AG09319 (cell line): ENCODE data around the gene C20orf144.

Experiments used
- DNase-seq: peaks from one replicate; pipeline ENCODE4 v3.0.0-alpha.2; 2010; ENCODE audit warnings: low read depth; ENCODE audit errors: extremely low read depth
- CTCF ChIP-seq: IDR thresholded peaks from 2 replicates; pipeline ENCODE4 v1.5.1; 2011; ENCODE audit warnings: low read depth, mild to moderate bottlenecking, inconsistent platforms, low read length, moderate library complexity

C20orf144 gene

DNA sequence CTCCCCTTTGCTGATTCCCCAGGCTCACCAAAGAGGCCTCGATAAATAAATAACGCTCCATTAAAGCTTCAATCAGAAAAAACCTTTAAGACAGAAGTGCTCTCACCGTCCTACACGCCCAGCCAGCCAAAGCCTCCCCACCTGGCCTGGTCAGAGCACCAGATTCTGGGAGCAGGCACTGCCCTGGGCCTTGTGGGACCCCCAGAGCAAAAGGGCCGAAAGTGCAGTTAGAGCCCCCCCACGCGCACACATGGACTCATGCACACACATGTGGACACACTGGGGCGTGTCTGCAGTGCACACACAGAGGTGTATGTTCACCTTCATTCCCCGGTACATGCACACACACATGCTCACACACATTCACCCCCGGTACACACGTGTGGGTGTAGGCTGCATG is 14.0 kb downstream of the C20orf144 start:
- TF ChIP-seq CTCF = no peak
- no peak for DNase-seq

GRCh38 chr20:33676652-33677645 is 14.8 kb downstream of the C20orf144 start:
- no peak for DNase-seq
- TF ChIP-seq CTCF = no peak

- no peak for TF ChIP-seq CTCF
- no peak for DNase-seq
Measured at GRCh38 chr20:33677991-33678702, 16.0 kb downstream of the C20orf144 start.

- DNase-seq = no peak
- TF ChIP-seq CTCF = no peak
Measured at GRCh38 chr20:33679758-33680485, 17.8 kb downstream of the C20orf144 start.

DNA sequence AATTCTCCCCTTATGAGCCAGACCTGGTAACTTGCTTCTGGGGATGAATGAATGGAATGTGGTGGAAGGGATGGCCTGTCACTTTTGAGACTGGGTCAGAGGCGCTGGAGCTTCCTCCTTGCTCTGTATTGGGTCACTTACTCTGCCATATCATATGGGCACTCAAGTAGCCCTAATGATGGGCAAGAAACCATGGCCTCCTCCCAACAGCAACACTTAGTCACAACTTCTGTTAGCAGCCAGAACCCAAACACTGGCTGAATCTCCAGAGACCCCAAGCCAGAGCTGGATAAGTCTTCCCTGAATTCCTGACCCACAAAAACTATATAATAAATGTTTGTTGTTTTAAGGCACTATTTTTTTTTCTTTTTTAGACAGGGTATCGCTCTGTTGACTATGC is 18.6 kb downstream of the C20orf144 start:
- TF ChIP-seq CTCF = no peak
- no peak for DNase-seq

- no peak for TF ChIP-seq CTCF
- DNase-seq = no peak
Measured at GRCh38 chr20:33681288-33681687, 19.2 kb downstream of the C20orf144 start.
